NCI-H526 treated with DMSO at 0.1 percent for 48 hours (cell line): ENCODE data around the gene INPP5F.
A peak's percentile ranks its signal among the peaks of the same experiment; 100 is the strongest.
"Not testable (repeated sequence)": the region's sequence is repeated elsewhere in the genome, so short reads cannot be mapped to it uniquely, and the experiment has no call there.

Experiments
- DNase-seq: peaks from one replicate; lab custom pipeline; 2025; lab: John Stamatoyannopoulos, UW

Gene INPP5F

DNA sequence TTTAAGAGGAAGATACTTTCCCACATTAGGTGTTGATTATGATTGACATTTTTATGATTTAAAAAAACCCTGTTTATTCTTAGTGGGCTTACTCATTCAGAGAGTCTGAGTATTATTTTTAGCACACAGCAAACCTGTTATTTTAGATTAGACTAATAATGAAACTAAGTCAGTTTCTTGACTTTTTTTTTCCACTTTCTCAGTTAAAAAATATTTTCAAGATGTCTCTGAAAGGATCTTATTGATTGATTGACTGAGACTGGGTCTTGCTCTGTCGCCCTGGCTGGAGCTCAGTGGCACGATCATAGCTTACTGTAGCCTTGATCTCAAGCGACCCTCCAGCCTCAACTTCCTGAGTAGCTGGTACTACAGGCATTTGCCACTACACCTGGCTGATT lies 20.4 kb upstream of the INPP5F start:
- no peak for DNase-seq

DNA sequence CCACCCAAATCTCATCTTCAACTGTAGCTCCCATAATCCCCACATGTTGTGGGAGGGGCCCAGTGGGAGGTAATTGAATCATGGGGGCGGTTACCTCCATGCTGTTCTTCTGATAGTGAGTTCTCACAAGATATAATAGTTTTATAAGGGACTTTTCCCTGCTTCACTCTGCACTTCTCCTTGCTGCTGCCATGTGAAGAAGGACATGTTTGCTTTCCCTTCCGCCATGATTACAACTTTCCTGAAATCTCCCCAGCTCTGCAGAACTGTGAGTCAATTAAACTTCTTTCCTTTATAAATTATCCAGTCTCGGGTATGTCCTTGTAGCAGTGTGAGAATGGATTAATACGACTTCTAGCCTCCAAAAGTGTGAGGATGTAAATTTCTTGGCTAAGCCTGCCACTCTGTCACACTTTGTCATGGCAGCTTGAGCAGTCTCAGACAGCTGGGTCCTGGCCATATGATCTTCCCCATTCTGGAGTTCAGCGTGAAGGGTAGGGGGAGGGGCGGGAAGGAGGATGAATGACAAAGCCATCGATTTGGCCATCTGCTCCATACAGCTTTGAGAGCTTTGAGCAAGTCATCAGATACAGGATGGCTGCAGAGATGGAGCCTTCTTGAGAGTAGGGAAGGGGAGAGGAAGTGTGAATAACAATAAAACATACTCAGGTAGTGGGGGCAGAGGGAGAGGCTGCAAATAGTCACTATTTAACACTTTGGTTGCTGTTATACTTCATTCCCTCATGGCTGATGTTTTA lies 19.1 kb upstream of the INPP5F start:
- DNase-seq = no peak

DNA sequence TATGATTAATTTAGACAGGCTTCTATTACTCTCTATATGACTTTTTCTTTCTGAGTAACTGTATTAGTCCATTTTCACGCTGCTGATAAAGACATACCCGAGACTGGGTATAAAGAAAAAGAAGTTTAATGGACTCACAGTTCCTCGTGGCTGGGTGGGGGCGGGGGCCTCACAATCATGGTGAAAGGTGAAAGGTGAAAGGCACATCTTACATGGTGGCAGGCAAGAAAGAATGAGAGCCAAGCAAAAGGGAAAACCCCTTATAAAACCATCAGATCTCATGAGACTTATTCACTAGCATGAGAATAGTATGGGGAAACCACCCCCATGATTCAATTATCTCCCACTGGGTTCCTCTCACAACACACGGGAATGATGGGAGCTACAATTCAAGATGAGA lies 18.5 kb upstream of the INPP5F start:
- not testable (repeated sequence) for DNase-seq

DNA sequence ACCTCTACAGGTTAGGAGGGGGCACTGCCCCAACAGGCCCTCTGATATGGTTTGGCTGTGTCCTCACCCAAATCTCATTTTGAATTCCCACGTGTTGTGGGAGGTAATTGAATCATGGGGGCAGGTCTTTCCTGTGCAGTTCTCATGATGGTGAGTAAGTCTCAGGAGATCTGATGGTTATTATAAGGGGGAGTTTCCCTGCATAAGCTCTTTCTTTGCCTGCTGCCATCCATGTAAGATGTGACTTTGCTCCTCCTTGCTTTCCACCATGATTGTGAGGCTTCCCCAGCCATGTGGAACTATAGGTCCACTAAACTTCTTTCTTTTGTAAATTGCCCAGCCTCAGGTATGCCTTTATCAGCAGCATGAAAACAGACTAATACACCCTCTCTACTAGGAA lies 14.9 kb upstream of the INPP5F start:
- DNase-seq = not testable (repeated sequence)

DNA sequence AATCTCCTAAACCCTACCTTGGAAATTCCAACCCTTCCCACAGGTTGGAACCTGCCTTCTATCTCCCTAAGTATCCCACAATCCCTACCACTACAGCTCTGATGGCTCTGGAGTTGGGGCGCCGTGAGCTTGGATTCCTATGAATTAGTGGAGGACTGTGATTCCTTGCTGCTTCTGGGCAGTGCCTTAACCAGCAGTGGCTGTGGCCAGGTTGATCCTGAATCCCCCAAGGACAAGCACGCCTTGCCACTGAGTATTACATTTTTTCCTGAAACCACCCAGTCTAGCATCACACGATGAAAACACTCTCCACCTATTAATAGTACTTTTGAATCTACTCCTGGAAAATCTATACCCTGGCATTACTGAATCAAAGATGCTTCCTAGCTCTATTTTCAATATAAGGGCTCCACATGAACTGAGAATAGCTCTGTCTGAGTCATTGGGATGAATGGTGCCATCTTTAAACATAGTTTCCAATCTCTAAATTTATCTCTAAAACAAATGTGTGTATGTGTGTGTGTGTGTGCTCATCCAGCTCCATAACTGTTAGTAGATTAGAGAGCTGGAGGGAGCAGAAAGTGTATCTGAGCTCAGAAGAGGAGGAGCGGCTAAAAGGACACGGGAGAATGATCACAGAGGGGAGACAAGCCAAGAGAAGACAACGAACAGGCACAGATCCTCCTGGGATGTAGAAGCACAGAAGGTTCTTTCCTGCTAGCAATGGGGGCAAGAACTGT lies 11.9 kb upstream of the INPP5F start:
- no peak for DNase-seq

DNA sequence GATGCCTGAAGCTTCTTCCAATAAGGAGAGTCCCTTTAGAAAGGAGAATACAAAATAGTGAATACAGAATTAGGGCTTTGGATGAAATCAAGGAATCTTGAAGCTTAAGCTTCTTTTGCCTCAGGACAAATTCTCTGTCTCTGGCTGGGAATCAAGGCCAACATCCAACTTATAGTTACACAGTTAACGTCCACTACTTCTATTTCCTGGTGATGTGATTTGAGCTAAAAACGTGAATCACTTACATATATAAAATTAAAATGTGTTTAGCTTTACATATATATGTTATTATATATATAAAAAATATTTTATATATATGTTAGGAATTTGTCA lies 11.4 kb upstream of the INPP5F start:
- no peak for DNase-seq

DNA sequence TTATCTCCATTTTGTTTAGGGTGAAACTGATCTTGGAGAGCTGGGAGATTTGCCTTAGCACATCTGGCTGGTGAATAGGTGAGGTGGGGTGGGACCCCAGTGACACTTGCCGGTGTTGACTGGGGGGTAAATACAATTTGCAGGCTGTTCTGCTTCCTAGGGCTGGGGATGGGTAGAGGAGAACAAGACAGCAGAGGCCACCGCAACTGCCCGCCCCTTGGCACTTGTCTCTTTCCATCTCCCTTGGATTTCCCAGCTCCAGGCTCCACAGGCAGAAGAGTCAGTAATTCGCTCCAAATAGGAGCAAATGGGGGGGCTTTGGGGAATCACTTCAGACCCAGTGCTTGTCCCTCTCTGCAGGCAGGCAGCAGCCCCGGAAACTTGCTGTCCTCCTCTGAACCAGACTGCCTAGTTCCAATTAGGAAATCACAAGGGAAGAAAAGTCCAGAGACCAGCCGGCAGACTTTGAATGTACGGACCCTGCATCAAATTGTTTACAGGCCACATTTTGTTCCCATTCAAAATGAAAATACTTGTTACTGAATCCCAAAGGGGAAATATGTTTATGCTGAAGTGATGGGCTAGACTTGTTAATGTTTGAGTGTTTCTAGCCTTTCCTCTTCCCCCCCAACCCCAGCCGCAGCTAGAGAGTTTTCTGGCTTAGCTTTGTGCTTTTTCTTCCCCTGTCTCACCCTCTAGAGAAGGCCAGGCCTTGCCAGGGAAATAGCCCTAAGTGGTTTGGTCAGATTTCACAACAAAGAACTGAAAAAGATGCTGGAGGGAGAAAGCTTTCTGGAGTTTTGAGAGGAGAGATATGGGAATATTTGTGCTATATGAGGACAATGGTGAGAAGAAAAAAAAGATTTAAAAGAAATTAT lies 10.0 kb upstream of the INPP5F start:
- DNase-seq = no peak

DNA sequence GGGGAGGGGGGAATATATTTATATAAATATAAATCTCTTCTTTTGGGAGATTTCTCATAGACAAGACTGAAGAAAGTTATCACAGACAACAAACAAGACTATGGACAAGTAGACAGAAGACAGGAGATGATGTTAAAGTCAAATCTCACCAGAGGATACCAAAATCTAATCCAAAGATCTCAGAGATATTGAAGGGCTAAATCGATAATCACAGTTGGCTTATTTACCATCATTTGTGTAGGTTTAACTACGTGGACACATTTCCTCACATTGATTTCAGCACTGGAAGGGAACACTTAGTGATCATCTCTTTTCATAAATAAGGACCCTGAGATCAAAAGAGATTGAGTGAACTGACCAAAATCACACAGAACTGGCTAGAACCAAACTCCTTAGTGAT lies 2.7 kb upstream of the INPP5F start:
- DNase-seq = no peak

DNA sequence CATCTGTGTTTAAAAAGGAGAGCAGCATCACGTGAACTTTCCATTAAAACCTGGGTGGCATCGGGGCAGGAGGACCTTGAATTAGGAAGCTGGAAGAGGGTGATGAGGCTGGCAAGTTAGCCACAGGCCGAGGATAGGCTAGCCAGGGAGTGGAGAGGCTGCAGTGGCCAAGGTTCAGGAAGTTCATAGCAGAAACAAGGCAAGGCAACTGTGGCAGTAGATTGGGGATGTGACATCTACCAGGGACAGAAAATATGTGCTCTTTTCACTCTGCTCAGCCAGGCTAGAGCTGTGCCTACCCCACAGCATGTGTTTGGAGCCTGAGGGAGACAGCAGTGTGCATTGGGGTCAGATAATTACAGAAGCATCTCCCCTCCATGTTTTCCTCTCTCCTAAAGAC lies 2.2 kb upstream of the INPP5F start:
- no peak for DNase-seq

DNA sequence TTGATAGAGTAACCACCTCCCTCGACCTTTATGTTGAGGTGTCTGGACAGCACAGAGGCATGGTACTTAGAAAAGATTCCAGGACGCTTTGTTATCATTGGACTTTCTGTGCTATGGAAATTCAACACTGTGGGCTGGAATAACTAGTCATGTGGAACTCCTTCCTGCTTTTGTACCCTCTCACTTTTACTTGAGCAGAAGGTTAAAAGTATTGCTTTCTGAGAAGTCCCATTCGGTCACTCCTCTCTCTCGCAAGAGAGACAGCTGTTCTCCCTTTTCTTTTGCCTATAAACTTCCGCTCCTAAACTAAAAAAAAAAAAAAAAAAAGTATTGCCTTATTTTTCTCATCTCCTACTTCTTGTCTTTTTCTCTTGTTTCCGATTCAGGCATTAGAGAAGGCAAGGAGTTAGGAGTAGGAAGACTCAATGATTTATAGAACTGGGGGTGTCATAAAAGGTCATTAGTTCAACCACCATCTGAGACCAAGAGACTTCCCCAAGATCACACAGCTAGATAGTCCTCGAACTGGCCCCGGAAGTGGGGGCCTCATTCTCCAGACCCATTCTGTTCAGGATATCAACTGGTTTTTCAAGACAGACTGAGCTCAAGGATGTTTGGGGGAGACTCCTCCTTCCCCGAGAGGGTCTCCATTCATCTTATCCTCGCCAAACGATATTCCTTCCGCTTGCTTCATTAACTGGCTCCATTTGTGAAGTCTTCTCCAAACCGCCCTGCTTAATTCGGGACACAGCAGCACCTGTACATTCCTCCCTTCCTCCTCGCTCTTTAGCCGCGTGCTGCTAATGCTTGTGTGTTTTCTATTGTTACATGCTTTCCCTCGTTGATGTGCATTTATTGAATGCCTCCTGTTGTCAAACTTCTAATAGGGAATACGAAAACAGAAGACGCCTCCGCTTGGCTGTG lies 995 bp upstream of the INPP5F start:
- DNase-seq = peak; percentile 30

DNA sequence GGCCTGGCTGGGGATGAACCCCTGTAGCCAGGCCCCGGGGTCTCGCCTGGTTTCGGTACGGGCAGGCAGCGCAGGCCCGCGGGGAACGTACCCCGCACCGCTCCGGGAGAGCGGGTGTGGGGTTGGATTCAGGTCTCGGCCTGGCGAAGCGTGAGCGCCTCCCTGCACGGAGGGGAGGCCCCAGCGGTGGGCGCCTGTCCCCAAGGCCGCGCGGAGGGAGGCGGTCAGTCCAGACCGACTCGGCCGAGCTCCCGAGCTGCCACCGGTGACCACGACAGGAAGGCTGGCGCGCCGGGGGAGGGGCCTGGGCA lies 378 bp upstream of the INPP5F start:
- no peak for DNase-seq

DNA sequence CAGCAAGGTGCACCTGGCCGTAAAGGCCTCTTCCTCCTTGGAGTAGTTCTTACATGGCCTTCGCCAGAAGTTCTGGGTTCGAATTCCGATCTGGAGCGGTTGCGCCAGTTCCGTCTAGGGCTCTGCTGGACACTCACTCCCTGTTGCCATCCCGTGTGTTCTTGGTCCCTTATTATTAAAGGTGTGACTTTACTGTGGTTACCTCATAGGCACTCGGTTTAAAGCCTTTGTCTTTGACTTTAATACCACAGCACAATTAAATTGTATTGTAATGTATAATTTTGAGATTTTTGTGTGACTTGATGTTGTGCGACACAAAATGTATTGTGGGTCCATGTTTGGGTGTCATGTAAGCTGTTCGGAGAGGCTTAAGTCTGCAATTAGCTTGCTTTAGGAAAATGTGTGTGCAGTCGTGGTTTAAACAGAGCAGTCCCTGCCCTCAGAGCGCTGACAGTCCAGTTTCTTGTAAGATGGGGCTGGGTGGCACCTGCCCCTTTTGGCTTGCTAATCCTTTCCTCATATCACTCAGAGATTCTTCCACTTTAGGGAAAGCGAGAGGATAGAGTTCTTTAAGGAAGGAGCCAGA lies 919 bp downstream of the INPP5F start:
- no peak for DNase-seq

DNA sequence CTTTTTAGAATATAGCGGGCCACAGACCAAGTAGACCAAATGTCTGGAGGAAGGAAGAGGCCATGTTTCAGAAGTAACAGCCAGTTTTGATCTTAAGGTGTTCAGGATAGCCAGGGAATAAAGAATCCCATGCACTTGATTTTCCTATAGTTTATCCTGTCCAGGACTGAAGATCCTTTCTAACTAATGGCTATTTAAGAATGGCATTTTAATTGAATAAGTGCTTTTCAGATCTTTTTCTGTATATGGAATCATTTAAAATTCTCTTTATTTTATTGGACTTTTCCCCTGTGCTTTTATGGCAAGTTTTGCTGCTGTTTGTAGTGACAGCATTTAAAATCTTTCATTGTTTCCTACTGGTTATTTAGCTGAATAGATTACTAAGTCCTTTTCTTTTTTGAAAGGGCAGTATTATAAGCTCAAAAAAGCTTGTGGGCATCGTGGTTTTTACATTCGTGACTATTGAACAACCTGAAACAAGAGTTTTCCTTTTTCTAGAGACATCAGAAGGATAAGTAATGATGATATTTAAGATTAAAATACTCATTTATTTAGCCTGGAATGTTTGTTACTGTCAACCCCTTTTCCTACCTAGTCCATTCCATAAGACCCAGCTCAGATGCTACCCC lies 2.4 kb downstream of the INPP5F start:
- no peak for DNase-seq

DNA sequence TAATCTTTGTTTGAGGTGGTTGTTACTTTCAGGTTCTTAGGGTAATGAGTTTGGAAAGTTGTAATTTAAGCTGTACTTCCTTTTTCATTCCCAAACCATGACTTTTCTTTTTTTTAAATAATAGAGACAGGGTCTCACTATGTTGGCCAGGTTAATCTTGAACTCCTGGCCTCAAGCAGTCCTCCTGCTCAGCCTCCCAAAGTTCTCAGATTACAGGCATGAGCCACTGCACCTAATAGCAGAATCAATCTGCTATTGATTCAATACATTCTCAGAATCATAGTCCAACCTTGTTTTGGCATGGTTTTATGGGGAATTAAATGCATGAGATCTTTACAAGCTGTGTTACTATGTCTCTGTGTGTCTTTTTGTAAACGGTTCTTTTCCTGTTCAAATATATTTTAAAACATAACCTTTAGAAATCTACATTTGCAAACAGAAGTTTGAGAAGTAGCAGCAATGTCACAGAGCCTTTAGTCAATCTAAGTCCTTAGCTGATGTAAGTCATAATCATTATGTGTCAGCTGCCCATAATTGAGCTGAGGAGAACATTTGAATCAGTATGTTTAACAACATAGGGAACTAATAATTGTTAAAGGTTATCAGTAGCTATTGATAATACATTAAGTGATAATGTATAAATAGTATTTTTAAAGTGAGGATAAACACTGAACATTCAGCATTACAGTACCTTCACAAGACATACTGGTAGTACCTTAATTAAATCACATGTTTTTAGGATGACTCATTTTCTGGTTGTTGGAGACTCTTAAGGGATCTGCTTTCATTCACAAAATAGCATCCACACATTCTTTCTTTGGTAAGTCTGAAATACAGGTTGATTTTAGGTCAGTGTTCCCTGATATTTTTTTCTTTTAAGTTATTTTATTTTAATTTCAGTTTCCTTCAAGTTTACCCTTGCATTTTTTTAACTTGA lies 8.8 kb downstream of the INPP5F start:
- no peak for DNase-seq

DNA sequence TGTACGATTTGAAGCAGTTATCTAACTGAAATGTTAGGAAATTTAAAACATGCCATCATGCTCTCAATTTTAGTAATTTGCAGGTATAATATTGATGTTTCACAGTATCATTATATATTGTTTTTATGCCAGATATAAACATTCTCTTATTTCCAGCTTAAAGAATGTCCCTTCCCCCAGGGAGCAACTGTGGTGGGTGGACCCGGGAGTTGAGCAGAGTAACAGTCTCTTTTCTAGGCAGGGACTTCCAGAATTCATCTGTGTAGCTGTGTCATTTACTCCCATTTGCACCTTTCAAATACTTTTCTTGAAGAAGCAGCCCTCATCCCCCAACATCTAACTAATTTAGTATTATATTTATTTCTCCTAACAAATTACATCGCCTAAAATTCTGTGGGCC lies 9.6 kb downstream of the INPP5F start:
- DNase-seq = no peak

DNA sequence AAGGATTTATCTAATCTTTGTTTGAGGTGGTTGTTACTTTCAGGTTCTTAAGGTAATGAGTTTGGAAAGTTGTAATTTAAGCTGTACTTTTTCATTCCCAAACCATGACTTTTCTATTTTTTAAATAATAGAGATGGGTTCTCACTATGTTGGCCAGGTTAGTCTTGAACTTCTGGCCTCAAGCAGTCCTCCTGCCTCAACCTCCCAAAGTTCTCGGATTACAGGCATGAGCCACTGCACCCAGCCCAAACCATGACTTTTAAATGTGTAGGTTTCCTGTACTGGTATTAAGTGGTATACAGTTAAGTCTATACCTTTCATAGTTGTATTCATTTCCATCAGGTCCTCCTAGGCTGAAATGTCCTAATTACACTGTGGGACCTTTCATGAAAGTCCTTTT lies 10.4 kb downstream of the INPP5F start:
- DNase-seq = no peak

DNA sequence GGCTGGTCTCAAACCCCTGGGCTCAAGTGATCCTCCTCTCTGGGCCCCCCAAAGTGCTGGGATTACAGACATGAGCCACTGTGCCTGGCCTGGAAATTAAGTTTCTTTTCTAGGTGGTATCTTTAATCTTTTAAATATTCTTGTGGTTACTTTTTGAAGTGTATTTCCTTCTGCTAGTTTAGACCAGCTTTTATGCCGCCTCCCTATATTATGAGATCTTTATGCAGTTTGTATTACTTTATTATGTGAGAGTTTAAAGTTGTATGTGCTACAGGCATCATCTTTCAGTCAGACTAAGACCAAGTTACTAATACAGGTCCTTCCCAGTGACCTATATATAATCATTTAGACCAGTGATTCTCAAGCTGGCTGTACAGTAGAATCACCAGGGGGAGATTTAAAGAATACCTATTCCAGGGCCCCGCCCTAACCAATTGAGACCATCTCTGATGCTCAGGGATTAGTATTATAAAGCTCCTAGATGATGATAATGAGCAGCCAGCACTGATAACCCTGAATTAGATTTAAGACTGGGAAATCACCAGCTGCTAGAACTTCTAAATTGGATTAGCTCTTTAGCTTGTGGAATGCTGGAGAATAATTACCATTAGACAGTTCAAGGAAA lies 11.3 kb downstream of the INPP5F start:
- DNase-seq = no peak

DNA sequence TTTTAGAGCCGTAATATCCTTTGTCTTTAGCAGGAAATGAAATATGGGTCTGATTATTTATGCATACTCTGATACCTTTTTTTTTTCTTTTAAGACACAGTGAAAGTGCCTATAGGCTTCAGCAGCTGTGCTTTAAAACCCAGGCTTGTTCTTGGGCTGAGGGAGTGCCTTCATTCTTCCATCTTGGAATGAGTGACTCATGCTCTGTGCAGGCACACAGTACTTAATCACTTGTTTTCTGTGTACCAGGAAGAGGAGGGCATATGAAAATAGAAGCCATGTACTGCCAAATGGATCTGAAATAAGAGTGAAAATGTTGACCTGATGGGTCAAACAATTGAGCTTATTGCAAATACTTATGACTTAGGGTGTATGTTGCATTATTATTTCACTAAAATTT lies 12.0 kb downstream of the INPP5F start:
- no peak for DNase-seq

DNA sequence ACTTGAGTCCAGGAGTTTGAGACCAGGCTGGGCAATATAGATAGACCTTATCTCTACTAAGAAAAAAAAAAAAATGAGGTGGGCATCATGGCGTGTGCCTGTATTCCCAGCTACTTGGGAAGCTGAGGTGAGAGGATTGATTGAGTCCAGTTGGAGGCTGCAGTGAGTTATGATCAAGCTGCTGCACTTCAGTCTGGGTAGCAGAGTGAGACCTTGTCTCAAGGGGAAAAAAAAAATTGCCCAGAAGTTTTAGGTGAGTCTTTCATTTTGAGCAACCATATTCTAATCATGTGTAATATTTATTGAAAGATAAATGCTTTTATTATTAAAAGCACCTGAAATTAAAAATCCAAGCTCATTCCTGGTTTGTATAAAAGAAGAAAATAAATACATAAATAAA lies 13.1 kb downstream of the INPP5F start:
- no peak for DNase-seq

DNA sequence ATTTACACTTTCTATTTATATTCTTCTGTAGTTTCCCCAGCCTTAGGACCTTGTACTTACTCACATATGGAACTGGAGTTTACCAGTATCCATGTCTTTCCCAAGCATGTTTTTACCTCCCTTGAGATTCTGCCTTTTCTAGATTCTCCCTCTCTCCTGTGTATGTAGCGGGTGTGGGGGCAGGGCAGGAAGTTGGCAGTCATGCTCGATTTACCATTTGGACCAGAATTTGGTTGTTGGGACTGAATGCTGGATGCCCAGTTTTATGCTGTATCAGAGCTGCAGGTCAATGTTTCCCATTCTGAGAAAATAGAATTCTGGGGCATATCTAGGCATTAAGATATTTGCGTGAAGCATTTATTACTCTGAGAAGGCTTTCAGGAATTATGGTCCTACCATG lies 14.2 kb downstream of the INPP5F start:
- no peak for DNase-seq
